Measurements from ENCODE around the gene FAT1. TPM values are rescaled to one million over a fixed set of nuclear protein-coding genes. Genes with fewer than 3 reads are reported as not detected.

FAT1 gene
- total and polyA plus RNA-seq, 2 donors: 40.8 to 215 TPM

DNA sequence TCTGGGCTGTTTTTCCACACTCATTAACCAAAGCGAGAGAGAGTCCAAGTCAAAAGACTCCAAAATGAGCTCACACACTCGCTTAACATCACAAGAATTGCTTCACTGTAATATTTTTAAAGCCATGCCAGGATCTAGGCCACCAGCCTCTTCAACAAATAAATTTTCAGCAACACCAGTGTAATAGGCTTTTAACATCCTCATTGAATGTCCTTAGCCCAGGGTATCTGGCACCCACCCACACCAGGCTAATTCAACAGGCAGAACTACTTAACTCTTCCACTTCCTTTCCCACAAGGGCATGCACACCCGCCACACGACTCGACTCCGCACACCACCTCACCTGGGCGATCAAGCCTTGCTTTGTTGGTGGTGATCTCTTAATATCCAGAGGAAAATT lies 34.2 kb downstream of the FAT1 start:
- no peak overlapping the region for H3K27ac ChIP-seq (ENCODE audit: low read depth)
- H3K4me1 ChIP-seq (ENCODE audit: insufficient read depth): no peaks in the 10 kb centered on the region
- no peak for DNase-seq (ENCODE audit: extremely low spot score)
- no peaks in the 10 kb centered on the region for H3K36me3 ChIP-seq (ENCODE audit: insufficient read depth)
- no peak overlapping the region for H3K4me3 ChIP-seq (ENCODE audit: low read depth, low read length)
- 79% methylated on average over 7 of the region's 7 CpGs for WGBS

DNA sequence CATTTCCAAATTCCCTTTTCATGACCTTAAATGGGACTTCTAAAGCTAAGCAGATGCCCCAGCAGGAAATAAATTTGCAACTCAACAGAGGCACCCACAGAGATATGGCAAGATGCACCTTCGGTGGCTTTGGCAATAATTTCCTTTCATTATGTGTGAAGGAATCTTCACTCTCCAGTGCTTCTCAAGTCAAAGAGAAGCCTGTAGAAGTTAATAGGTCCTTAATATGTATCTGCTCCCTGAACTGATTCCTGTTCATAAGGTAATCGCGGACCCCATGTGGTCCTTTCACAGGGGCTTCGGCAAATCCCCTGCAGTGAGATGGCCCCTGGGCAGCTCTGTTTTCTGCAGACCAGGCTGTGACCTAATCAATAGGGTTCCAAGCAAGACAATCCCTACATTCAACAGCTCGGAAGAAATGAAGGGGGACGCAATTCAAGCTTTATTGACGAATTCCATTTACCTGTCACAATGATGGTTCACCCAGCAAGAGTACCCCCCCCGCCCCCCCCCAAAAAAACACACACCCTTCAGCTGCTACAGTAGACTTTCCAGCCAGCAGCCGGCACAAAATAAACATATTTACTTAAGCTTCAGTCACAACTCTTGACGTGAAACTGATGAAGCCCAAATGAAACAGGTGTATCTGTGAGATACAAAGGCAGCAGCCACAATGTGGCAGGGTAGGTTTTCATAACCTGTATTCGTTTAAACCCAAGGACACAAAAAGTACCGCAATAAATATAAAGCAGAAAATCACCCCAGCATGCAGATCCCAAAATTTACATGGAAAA lies 35.3 kb downstream of the FAT1 start:
- Histone ChIP-seq H3K4me3 (ENCODE audit: low read depth, low read length) (no peak overlapping the region), H3K36me3 (ENCODE audit: insufficient read depth) (no peaks in the 10 kb centered on the region), H3K4me1 (ENCODE audit: insufficient read depth) (no peaks in the 10 kb centered on the region), H3K27ac (ENCODE audit: low read depth) (no peak overlapping the region)
- no peak for DNase-seq (ENCODE audit: extremely low spot score)
- 68% methylated on average over 12 of the region's 12 CpGs for WGBS

DNA sequence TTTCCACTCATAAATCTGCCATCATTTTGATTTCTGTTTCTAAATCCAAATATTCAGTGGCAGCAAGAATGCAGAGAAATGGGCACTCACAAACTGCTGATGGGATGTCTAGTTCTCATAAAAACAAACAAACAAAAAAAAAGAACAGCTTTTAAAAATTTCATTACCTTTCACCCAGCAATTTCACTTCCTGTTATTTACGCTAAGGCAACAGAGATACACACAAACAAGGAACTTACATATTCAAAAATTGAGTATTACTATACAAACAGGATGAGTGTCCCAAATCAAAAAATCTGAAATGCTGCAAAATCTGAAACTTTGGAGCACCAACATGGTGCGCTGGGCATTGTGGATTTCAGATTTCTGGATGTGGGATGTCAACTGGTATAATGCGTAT lies 36.4 kb downstream of the FAT1 start:
- Histone ChIP-seq H3K4me1 (ENCODE audit: insufficient read depth) (no peaks in the 10 kb centered on the region), H3K27ac (ENCODE audit: low read depth) (no peak overlapping the region), H3K4me3 (ENCODE audit: low read depth, low read length) (no peak overlapping the region), H3K36me3 (ENCODE audit: insufficient read depth) (no peaks in the 10 kb centered on the region)
- DNase-seq (ENCODE audit: extremely low spot score): no peak
- WGBS: 80% methylated on average over 3 of the region's 3 CpGs

DNA sequence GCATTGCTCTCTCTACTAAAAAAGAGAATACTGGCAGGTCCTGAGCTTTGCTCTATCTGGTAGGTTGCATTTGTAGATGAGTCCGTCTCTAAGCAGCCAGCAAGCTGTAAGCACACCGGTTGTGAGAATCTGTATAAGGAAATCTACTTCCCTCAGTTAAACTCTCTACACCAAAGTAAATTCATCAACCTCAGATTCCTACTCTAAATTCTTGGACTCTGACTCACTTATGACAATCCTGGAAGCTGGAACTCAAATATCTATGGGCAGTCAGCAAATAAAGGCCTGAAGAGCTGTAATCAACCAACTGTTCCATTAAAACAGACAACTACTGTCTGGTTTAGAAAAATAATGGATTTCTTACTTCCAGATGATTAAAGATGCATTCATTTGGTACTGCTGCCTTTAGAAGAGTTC lies 37.9 kb downstream of the FAT1 start:
- Histone ChIP-seq H3K4me1 (ENCODE audit: insufficient read depth) (no peaks in the 10 kb centered on the region), H3K36me3 (ENCODE audit: insufficient read depth) (no peaks in the 10 kb centered on the region), H3K27ac (ENCODE audit: low read depth) (no peak overlapping the region), H3K4me3 (ENCODE audit: low read depth, low read length) (no peak overlapping the region)
- 35% methylated on average over 2 of the region's 2 CpGs for WGBS
- no peak for DNase-seq (ENCODE audit: extremely low spot score)

DNA sequence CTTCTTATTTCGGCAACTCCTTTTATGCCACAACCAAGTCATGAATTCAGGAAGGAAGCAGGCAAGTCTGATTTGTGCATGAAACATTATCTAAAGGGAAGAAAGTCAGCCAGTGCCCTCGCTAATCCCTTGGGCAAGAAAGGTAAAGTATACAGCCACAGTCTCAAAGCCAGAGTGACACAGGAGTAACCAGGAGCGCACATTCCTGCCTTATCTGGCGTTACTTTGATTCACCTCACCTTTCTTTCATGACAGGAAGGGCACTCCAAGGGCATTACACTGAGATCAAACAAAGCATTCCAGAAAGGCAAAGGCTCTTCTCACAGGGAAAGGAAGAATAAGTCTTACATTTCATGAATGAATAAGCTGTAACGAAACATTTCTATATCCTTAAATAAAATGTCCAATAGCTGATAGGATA lies 38.8 kb downstream of the FAT1 start:
- no peaks in the 10 kb centered on the region for H3K36me3 ChIP-seq (ENCODE audit: insufficient read depth)
- H3K4me3 ChIP-seq (ENCODE audit: low read depth, low read length): no peak overlapping the region
- no peaks in the 10 kb centered on the region for H3K4me1 ChIP-seq (ENCODE audit: insufficient read depth)
- H3K27ac ChIP-seq (ENCODE audit: low read depth): no peak overlapping the region
- DNase-seq (ENCODE audit: extremely low spot score): no peak
- WGBS: 67% methylated on average over 5 of the region's 5 CpGs

DNA sequence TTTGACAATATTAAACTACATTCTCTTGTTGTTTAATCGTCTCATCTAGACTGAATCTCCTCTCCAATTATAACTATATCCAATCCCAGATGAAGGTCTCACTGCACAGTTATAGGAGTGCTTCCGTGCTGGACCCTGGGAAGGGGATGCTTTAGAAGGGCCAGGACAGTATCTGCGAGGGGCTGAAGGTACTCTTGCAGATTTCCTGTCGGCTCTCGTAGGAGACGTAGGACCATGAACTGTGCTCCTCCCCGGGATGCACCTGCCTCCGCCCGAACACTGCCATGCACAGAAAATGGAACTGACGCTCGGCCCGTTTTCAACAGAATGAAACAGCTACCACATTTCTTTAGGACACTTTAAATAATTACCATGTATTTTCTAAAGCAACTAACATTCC lies 39.4 kb downstream of the FAT1 start:
- Histone ChIP-seq H3K27ac (ENCODE audit: low read depth) (no peak overlapping the region), H3K4me1 (ENCODE audit: insufficient read depth) (no peaks in the 10 kb centered on the region), H3K4me3 (ENCODE audit: low read depth, low read length) (no peak overlapping the region), H3K36me3 (ENCODE audit: insufficient read depth) (no peaks in the 10 kb centered on the region)
- no peak for DNase-seq (ENCODE audit: extremely low spot score)
- 85% methylated on average over 12 of the region's 12 CpGs for WGBS

DNA sequence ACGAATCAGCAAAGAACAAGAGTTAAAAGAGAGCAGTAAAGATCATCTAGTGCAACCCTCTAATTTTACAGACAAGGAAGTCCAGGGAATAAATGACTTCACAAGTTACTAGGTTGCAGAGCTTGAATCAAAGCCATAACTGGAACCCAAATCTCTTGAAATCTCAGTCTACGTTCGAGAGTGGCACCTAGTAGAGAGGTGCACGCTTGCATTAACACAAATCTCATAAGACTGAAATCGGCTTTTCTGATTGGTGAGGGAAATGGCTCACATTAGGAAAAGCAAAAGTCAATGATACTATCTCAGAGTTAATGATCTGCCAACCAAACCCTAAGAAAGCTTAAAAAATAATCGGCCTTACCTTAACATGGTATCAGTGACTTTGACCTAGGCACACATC lies 43.0 kb downstream of the FAT1 start:
- H3K4me1 ChIP-seq (ENCODE audit: insufficient read depth): no peaks in the 10 kb centered on the region

DNA sequence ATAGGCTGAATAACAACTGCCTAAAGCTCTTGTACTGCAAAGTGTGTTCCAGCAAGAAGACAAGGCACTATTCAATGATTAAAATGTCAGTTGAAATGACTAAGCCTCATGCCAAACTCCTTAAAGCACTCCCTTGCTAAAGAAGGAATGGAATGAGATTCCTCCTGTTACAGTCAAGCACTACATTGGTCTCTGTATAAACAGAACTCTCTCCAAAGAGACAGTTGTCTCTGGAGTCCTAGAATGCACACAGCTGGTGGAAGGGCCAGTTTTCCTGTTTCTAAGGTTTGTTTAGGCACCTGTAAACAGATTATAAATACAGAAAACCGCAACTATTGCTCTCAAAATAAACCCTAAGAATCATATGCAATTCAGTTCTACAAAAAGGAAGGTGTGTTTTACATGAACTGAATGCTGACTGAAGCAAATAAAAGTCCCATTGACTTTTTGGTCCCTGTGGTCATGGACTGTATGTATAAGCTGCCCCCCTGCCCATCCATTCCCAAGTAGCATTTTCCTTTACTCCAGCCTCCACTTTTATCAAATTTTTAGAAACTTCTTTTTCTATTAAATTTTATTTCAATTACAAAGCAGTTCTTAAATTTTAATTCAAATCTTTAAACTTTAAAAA lies 47.0 kb downstream of the FAT1 start:
- no peak overlapping the region for H3K4me3 ChIP-seq (ENCODE audit: low read depth, low read length)
- H3K27ac ChIP-seq (ENCODE audit: low read depth): no peak overlapping the region
- H3K4me1 ChIP-seq (ENCODE audit: insufficient read depth): no peaks in the 10 kb centered on the region
- 30% methylated on average over 1 of the region's 1 CpG for WGBS
- no peaks in the 10 kb centered on the region for H3K36me3 ChIP-seq (ENCODE audit: insufficient read depth)
- no peak for DNase-seq (ENCODE audit: extremely low spot score)

More for the DNA sequence above, 43.0 kb downstream of the FAT1 start:
- Histone ChIP-seq H3K4me3 (ENCODE audit: low read depth, low read length) (no peak overlapping the region), H3K36me3 (ENCODE audit: insufficient read depth) (no peaks in the 10 kb centered on the region), H3K27ac (ENCODE audit: low read depth) (no peak overlapping the region)
- no peak for DNase-seq (ENCODE audit: extremely low spot score)
- WGBS: 83% methylated on average over 6 of the region's 6 CpGs

DNA sequence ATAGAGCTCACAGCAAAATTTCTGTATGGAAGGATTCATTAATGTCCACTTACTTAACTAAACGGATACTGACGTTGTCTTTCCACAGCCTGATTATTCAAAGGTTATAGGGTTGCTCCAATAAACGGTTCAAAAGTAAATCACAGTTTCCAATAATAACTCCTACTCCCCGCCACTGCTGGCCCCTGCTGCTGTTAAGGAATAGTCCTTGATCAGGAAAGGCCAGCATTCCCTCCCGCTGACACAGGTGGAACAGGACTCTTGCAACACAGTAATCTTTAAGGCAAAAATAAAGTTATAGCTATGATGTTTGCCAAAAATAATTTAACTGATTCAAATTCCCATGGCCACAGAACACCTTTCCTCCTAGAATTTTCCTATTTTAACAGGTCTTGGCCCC lies 53.9 kb downstream of the FAT1 start:
- WGBS: 16% methylated on average over 5 of the region's 5 CpGs
- Histone ChIP-seq H3K36me3 (ENCODE audit: insufficient read depth) (no peaks in the 10 kb centered on the region), H3K4me1 (ENCODE audit: insufficient read depth) (no peaks in the 10 kb centered on the region), H3K4me3 (ENCODE audit: low read depth, low read length) (no peak overlapping the region), H3K27ac (ENCODE audit: low read depth) (no peak overlapping the region)
- DNase-seq (ENCODE audit: extremely low spot score): no peak

DNA sequence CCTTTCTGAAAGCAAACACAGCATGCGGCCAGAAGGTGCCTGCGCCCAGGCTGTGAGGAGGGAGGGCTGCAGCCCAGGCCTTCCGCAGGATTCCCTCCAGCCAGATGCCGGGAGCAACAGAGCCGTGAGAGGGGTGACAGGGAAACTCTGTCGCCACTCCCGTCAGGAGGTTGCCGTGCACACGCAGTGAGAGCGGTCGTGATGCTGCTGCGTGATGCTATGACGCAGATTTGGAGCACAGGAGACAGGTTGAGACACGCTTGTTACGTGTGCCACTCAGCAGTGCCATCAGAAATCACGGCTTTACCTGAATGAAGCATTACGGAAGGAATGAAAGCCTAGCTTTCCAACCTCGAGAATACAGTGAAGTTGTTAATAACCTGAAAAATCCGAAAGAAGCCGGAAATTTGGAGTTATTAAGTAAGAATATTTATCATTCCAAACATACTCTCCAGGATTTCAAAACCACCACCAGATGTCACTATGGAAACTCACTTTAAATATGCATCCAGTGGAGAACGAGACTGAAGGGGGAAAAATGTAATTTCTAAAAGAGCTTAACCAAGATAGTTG lies 54.4 kb downstream of the FAT1 start:
- Histone ChIP-seq H3K4me1 (ENCODE audit: insufficient read depth) (no peaks in the 10 kb centered on the region), H3K36me3 (ENCODE audit: insufficient read depth) (no peaks in the 10 kb centered on the region), H3K27ac (ENCODE audit: low read depth) (no peak overlapping the region), H3K4me3 (ENCODE audit: low read depth, low read length) (no peak overlapping the region)
- WGBS: 44% methylated on average over 21 of the region's 21 CpGs
- peak; percentile 62 for DNase-seq (ENCODE audit: extremely low spot score)

DNA sequence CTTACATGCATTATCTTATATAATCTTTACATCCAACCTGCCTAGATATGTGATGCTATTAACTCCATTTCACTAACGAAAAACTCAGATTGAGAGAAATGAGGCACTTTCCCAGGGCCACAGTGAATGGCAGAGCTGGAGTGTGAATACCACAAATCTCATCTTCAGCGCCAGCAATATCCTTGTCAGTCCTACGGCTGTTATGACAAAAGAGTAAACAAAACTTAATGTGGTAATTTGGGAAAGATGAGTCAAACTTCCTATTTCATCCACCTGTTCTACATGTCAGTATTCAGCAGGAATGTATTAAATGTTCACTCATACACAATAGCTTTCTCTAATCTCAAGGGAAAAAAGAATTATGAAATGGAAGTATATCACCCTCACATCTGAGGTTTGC lies 56.9 kb downstream of the FAT1 start:
- no peak overlapping the region for H3K4me3 ChIP-seq (ENCODE audit: low read depth, low read length)
- no peaks in the 10 kb centered on the region for H3K36me3 ChIP-seq (ENCODE audit: insufficient read depth)
- no peak overlapping the region for H3K27ac ChIP-seq (ENCODE audit: low read depth)
- 56% methylated on average over 3 of the region's 3 CpGs for WGBS
- no peaks in the 10 kb centered on the region for H3K4me1 ChIP-seq (ENCODE audit: insufficient read depth)
- no peak for DNase-seq (ENCODE audit: extremely low spot score)

DNA sequence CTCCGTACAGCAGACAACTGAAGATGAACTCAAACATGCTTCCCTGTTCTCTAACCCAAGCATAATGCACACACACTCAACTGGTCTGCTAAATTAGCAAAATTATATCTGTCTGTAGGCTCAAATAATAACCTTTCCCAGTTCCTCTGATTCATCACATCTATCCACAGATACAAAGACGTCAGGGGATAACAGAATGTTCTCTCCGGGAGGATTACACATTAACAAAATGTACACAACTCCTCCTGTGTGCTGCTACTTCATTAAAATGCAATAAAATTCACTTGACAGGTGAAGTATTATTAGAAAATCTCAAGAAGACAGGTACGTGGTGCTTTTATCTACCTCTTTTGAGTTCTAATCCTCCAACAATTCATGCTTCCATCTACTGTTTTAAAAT lies 57.4 kb downstream of the FAT1 start:
- WGBS: 59% methylated on average over 4 of the region's 4 CpGs
- H3K36me3 ChIP-seq (ENCODE audit: insufficient read depth): no peaks in the 10 kb centered on the region
- no peak overlapping the region for H3K4me3 ChIP-seq (ENCODE audit: low read depth, low read length)
- DNase-seq (ENCODE audit: extremely low spot score): no peak
- H3K27ac ChIP-seq (ENCODE audit: low read depth): no peak overlapping the region
- no peaks in the 10 kb centered on the region for H3K4me1 ChIP-seq (ENCODE audit: insufficient read depth)

DNA sequence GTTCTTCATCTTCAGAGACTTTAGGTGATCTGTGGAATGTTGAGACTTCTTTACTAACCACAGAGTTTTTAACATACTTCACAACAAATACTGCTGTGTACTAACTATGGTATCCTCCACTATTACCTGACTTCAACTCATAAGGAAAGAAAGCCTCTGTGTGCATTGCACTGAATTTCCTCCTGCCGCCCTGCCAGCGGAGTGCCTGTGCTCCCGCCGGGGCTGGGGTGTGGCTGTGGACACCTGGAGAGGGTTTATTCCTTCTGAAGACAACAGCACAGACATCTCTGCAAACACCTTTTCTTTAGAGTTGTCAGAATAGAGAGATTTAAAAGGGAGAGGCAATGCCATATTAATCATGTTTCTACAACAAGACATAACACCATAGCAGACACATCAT lies 63.3 kb downstream of the FAT1 start:
- H3K36me3 ChIP-seq (ENCODE audit: insufficient read depth): no peaks in the 10 kb centered on the region
- H3K4me3 ChIP-seq (ENCODE audit: low read depth, low read length): no peak overlapping the region
- no peak overlapping the region for H3K27ac ChIP-seq (ENCODE audit: low read depth)
- no peak for DNase-seq (ENCODE audit: extremely low spot score)
- WGBS: 92% methylated on average over 4 of the region's 4 CpGs
- H3K4me1 ChIP-seq (ENCODE audit: insufficient read depth): no peaks in the 10 kb centered on the region

DNA sequence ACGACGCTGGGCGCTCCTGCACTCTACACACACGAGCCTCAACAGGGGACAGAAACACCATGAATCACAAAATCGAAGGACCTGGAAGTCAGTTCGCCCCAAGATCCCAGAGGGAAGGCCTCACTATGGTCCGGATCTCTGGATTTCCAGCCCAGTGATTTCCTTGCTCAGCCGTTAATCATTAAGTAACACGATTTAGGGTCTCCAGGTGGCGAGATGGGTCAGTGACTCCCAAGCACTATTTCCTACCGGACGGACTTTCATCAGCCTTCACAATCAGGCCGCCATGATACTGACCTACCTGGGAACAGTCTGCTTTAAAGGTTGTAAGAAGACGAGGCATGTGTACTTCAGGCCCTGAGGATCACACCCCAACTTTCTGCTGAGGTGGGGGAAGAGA lies 63.7 kb downstream of the FAT1 start:
- Histone ChIP-seq H3K4me1 (ENCODE audit: insufficient read depth) (no peaks in the 10 kb centered on the region), H3K36me3 (ENCODE audit: insufficient read depth) (no peaks in the 10 kb centered on the region), H3K27ac (ENCODE audit: low read depth) (no peak overlapping the region), H3K4me3 (ENCODE audit: low read depth, low read length) (no peak overlapping the region)
- 90% methylated on average over 14 of the region's 14 CpGs for WGBS
- no peak for DNase-seq (ENCODE audit: extremely low spot score)

Data from urinary bladder (tissue), 4 donors.